Inflammatory macrophage (primary cell): ENCODE results near the gene NBPF1.
A peak's percentile ranks its signal among the peaks of the same experiment; 100 is the strongest.
"Not testable (repeated sequence)": the region's sequence is repeated elsewhere in the genome, so short reads cannot be mapped to it uniquely, and the experiment has no call there.

Source experiments
- DNase-seq, 2 donors: peaks; one replicate each; pipeline ENCODE4 v3.0.0-alpha.2; 2020 to 2022
- total RNA-seq, 18 experiments: gene quantifications; one replicate each; lab custom pipeline; 2026; ENCODE audit warnings: mixed read lengths in 6 of 18, inconsistent platforms in 2 of 18; lab: John Stamatoyannopoulos, UW

Gene NBPF1
- total RNA-seq = 4.5 to 36.3 (median 21.8) reads per million in 18 experiments

GRCh38 chr1:16613185-16614147 is at the start of gene NBPF1:
Gene NBPF1, minus strand, starts transcription at chr1:16613564.
- DNase-seq = peak; percentile 93 to 96

- not testable (repeated sequence) for DNase-seq
These were observed 44.9 kb upstream of the NBPF1 start for GRCh38 chr1:16658234-16658633.

GRCh38 chr1:16656981-16657683 is 43.8 kb upstream of the NBPF1 start:
- DNase-seq = not testable (repeated sequence)

- DNase-seq = not testable (repeated sequence)
These were observed 43.2 kb upstream of the NBPF1 start for GRCh38 chr1:16656574-16656973.

GRCh38 chr1:16651560-16651959 is 38.2 kb upstream of the NBPF1 start:
- not testable (repeated sequence) for DNase-seq

GRCh38 chr1:16649960-16650359 is 36.6 kb upstream of the NBPF1 start:
- not testable (repeated sequence) for DNase-seq

- DNase-seq = not testable (repeated sequence)
These were observed 36.0 kb upstream of the NBPF1 start for GRCh38 chr1:16649390-16649789.

- DNase-seq = not testable (repeated sequence)
These were observed 35.4 kb upstream of the NBPF1 start for GRCh38 chr1:16648756-16649155.

- not testable (repeated sequence) for DNase-seq
These were observed 34.9 kb upstream of the NBPF1 start for GRCh38 chr1:16648250-16648649.

- DNase-seq = not testable (repeated sequence)
These were observed 34.1 kb upstream of the NBPF1 start for GRCh38 chr1:16647179-16648176.

GRCh38 chr1:16646716-16647115 is 33.4 kb upstream of the NBPF1 start:
- not testable (repeated sequence) for DNase-seq

- DNase-seq = not testable (repeated sequence)
These were observed 32.8 kb upstream of the NBPF1 start for GRCh38 chr1:16646061-16646664.

GRCh38 chr1:16645271-16646060 is 32.1 kb upstream of the NBPF1 start:
- not testable (repeated sequence) for DNase-seq

- DNase-seq = peak; percentile 93 to 94
These were observed 31.3 kb upstream of the NBPF1 start for GRCh38 chr1:16644482-16645270.

- DNase-seq = no peak
These were observed 30.8 kb upstream of the NBPF1 start for GRCh38 chr1:16644193-16644481.

GRCh38 chr1:16643476-16644192 is 30.3 kb upstream of the NBPF1 start:
- DNase-seq = not testable (repeated sequence)

GRCh38 chr1:16643001-16643411 is 29.6 kb upstream of the NBPF1 start:
- DNase-seq = not testable (repeated sequence)

- DNase-seq = not testable (repeated sequence)
These were observed 28.9 kb upstream of the NBPF1 start for GRCh38 chr1:16642025-16642966.
